Hematopoietic multipotent progenitor cell (in vitro differentiated cells): Measurements from ENCODE around the gene UBE2I. TPM values are rescaled to one million over a fixed set of nuclear protein-coding genes. Genes with fewer than 3 reads are reported as not detected.

Experiments used
- DNase-seq, 3 donors: peaks; one replicate each; pipeline ENCODE4 v3.0.0-alpha.2; 2011 to 2015; ENCODE audit warnings: low read depth in 2 of 3, low spot score in 2 of 3
- total RNA-seq: library from RNA; depleted of rRNA; stranded (reverse); fragments of >200 nt; gene quantifications from one replicate; pipeline ENCODE4 v1.2.3, GENCODE V29; 2012

Gene UBE2I
- total RNA-seq, 1 donor, result 67.6 TPM

GRCh38 chr16:1277151-1277598, 32.3 kb upstream of the UBE2I start:
- no peak for DNase-seq

DNA sequence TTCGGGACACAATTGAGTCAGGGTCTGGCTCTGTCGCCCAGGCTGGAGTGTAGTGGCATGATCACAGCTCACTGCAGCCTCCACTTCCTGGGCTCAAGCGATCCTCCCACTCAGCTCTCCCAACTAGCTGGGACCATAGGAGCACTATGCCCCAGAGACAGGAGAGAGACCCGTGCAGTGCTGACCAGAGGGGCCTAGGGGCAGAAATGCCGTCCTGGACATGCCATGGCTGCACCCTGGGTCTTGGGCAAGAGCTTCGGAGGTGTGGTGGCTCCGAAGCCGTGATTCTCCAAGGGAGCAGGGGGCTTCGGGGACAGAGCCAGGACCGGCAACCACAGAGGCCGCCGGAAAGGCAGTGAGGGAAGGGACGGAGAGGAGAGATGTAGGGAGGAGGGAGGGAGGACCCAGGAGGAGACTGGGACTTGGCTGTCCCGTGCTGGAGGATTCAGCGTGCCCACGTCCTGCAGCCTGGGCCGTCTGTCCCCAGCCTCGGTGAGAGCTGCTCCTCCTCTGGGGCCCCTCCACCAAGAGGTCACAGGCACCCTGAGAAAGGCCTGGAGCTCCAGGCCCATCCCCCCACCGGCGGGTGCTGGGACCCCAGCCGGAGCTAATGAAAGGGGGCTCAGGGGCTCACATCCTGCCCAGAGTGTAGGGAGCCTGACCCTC, 31.7 kb upstream of the UBE2I start:
- DNase-seq, result no peak

GRCh38 chr16:1278477-1278876, 31.0 kb upstream of the UBE2I start:
- no peak for DNase-seq

DNA sequence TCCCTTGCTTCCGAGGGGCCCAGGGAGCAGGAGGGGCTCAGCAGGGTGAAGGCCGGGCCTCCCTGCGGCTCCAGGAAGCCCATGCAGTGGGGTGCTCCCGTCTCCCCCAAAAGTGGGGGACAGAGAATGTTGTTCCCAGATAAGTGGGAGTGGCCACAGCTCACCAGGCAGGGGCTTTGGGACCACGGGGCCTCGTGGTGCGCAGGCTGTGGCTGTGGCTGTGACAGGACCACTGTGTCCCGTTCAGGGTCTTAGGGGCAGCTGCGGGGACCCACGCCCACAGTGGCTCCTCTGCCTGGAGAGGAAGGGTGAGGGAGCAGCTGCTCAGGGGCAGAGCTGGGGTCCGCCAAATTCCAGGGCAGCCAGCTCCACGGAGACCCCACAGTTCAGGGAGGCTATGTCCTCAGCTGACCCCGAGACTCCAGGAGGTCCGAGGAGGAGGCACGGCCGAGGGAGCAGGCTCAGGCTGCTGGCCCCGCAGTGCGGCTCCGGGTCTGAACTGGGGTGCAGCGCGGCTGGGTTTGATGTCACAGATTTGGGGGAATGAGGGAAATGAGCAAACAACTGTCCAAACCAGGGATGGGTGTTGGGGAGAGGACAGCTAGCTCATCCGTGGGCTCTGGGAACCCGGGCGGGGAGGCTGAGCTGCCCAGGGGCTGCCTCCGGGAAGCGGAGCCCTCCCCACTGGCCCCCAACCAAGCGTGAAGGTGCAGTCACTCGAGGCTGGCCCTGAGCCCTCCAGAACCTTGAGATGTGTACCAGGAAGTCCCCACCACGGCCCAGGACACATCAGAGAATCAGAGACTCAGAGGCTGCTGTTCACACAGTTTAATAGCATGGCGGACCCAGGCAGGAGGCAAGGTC, 30.1 kb upstream of the UBE2I start:
- DNase-seq, result no peak

DNA sequence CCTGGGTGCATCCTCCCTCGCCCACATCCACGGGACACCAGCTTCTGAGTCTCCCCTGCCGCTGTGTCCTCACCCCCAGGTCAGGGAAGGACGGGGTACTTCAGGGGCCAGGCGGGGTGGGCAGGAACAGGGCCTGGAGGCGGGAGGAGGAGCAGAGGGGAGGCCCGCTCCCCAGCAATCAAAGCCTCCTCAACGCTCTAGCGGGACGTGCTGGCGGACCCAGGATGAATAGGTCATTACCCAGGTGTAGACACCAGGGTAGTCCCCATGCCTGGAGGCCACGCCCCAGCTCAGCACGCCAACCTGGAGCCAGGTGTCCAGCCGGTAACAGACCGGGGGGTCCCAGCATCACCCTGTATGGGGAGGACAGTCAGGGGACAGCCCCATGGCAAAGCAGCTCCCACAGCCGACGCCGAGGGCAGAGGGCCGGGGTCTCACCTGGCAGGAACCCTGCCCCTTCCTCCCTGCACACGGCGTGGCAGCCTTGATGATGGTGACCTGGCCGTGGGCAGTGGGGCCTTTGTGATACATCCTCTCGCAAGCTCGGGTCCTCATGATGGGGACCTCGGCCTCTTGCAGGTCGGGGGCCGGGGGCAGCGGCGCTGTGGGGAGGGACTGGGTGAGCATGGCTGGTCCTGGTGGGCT, 29.4 kb upstream of the UBE2I start:
- DNase-seq, result no peak

DNA sequence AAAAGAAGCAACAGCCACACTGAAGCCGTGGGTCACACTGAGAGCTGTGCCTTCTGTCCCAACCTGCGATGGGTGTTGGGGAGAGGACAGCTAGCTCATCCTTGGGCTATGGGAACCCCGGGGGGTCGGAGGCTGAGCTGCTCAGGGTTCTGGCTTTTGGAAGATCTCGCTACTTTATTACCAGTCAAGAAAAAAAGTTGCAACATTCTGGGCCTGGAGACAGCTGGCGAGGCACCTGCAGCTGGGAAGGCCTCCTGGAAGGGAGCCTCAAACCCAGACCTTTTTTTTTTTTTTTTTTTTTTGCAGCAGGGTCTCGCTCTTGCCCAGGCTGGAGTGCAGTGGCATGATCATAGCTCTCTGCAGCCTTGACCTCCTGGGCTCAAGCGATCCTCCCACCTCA, 28.7 kb upstream of the UBE2I start:
- DNase-seq, result no peak

- no peak for DNase-seq
Measured at GRCh38 chr16:1281517-1281916, 27.9 kb upstream of the UBE2I start.

DNA sequence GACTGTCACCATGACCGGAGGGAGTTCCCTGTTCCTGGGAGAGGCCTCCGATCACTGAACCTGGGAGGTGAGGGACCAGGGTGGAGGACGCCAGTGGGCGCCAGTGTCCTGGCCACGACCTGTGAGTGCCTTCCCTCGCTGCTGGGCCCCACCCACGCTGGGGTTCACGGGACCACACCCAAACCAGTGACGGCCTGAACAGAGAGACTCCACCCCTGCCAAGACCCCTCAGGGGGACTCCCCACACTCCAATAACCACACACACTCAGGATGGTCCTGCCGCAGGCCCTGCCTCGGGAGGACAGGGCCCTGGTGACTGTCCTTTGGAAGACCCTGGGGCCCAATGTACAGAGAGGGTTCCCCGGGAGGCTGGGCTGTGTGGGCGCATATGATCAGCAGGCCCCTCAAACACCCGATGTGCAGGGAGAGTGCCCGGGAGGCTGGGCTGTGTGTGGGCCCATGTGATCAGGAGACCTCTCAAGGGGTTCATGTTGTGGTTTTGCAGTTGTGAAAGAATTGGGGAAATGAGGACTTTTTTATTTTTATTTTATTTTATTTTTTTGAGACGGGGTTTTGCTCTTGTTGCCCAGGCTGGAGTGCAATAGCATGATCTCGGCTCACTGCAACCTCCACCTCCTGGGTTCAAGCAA, 27.0 kb upstream of the UBE2I start:
- DNase-seq, result no peak

- no peak for DNase-seq
Measured at GRCh38 chr16:1283296-1283695, 26.1 kb upstream of the UBE2I start.

GRCh38 chr16:1283996-1284616, 25.3 kb upstream of the UBE2I start:
- DNase-seq, result no peak

- no peak for DNase-seq
Measured at GRCh38 chr16:1285669-1286512, 23.5 kb upstream of the UBE2I start.

DNA sequence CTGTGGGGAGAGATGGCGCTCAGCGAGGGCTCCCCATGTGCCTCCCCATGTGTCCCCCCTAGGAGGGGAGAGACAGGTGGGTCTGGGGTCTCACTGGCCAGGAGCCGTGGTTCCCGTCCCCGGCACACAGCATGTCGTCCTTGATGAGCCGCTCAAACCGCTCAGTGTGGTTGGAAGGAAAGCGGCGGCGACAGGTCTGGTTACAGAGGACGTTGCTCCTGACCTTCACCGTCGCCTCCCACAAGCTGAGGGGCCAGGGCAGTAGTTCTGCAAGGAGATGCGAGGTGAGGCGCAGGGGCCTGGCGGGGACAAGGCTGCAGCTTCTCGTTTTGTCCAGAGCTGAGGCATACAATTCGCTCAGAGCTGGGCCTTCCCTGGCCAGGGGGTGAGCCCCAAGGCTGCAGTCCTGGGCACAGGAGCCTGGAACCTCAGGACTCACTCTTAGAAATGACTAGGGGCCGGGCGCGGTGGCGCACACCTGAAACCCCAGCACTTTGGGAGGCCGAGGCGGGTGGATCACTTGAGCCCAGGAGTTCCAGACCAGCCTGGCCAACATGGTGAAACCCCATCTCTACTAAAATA, 22.8 kb upstream of the UBE2I start:
- DNase-seq, result no peak

DNA sequence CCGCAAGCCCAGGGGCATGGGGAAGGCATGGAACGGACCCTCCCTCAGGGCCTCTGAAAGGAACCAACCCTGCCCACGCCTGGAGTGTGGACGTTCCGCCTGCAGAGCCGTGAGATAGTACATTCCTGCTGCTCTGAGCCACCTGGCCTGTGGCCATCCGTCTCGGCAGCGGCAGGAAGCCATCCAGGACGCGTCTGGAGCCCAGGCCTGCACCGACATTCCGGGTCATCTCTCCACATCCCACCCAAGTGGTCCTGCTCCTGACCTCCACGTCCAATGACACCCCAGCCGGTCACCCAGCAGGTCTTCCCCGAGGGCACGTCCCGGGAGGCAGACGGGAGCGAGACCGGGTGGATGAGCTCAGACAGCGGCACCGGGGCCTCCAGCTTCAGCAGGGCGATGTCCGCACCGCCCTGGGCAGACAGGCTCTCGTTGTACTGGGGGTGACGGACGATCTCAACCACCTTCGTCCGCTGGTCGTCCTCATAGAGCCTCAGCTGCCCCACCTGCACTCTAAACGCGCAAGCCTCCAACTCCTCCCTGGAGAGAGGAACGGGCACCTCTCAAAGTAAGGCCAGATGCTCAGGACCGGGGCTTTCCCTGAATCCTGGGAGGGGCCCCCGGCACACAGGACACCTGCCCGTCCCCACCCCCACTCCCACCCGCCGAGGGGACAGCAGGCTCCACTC, 21.3 kb upstream of the UBE2I start:
- DNase-seq, result no peak

DNA sequence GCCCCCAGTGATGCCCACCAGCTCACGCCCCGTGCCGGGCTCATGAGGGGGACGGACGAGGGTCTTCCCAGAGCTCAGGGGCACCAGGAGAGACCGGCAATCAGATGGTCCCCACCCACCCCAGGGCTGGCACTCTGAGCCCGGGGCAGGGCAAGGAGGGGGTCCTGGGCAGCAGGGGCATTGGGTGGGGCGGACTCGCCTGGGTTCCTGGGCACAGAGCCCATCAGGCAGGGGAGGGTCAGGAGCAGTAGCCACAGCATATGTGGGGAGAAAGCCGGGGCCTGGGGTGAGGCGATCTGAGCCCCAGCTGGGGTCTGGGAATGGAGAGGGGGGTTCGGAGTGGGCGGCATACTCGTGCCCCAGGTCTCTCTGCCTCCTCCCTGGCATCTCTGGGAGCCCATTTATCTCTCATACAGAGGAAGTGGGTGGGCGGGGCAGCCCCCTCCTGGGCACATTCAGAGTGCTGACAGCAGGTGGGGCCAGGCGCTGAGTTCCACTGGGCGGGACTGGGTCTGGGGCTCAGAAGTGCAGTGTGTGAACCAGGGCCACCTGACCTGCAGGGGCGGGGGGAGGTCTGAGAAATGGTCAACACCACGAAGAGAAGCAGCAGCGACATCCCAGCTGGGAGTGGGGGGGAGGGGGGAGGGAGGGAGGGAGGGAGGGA, 20.5 kb upstream of the UBE2I start:
- DNase-seq, result no peak

GRCh38 chr16:1289477-1289866, 20.0 kb upstream of the UBE2I start:
- DNase-seq, result no peak

GRCh38 chr16:1290063-1290501, 19.4 kb upstream of the UBE2I start:
- no peak for DNase-seq

- DNase-seq, result no peak
Measured at GRCh38 chr16:1290860-1291575, 18.4 kb upstream of the UBE2I start.

DNA sequence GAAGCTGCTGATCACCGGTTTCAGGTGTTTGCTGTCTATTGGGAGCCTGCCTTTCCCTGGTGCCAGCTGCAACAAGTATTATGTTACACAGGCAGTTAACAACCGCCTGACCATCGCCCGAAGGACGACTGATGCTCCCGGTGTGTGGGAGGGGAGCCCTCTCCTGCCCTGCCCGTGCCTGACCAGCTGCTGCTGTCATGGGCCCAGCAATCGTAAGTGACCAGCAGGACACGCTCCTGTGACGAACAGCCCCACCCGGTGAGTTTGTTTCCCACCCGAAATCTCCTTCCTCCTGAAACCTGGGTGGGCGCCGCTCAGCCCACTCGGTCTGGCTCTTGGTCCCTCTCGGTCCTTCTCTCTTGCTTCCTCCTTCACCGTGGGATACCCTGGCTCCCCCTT, 17.9 kb upstream of the UBE2I start:
- DNase-seq, result no peak
